GM18951 (cell line): Measurements from ENCODE around the gene SVEP1.
"Not testable (repeated sequence)": the region's sequence is repeated elsewhere in the genome, so short reads cannot be mapped to it uniquely, and the experiment has no call there.

Experiments
- POLR2A ChIP-seq: IDR thresholded peaks from 4 replicates; pipeline ENCODE4 v1.6.1; 2011; ENCODE audit warnings: mild to moderate bottlenecking; ENCODE audit not compliant: insufficient read length, insufficient read depth; ENCODE audit errors: extremely low read depth
- in situ Hi-C: fragments of 300-500 bp; cut with MboI; formaldehyde crosslinking; loops from one replicate; pipeline ENCODE4 v1.12.0; 2022; ENCODE audit warnings: low sequenced_read_pairs, mixed read lengths, inconsistent platforms; ENCODE audit not compliant: unreplicated experiment

Gene SVEP1

DNA sequence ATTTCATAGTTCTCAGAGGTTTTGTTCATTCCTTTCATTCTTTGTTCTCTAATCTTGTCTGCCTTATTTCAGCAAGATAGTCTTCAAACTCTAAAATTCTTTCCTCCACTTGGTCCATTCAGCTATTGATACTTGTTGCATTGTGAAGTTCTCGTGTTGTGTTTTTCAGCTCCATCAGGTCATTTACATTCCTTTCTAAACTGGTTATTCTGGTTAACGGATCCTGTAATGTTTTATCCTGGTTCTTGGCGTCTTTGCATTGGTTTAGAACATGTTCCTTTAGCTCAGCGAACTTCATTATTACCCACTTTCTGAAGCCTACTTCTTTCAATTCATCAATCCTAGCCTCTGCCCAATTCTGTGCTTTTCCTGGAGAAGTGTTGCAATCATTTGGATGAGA, 196.8 kb downstream of the SVEP1 start:
- in situ Hi-C loops = no loop called here
- no peak for TF ChIP-seq POLR2A

DNA sequence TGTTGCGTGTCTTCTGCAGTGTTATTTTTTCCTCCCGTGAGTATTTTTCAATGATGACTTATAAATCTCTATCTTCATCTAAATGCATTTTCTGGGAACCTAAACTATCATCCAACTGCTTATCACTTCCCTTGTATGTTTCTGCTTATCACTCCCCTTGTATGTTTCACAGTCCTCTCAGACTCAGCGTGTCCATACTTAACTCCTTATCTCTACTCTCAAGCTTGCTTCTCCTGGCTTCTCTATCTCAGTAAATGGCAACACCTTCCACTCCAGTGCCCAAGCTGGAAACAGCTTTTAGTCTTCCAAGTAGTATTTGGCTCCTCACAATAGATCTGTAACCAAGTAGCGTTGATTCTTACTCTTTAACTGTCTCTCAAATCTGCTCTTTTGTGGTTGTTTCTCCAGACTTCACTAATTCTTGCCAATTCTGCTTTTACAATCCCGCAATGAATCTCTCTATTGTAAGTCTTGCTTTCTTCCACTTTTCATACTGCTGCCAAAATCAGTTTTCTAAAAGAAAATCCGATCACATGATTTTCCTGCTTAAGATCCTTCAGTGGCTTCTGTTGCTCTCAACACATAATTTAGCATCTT, 208.0 kb downstream of the SVEP1 start:
- in situ Hi-C loops = no loop called here
- TF ChIP-seq POLR2A = no peak

DNA sequence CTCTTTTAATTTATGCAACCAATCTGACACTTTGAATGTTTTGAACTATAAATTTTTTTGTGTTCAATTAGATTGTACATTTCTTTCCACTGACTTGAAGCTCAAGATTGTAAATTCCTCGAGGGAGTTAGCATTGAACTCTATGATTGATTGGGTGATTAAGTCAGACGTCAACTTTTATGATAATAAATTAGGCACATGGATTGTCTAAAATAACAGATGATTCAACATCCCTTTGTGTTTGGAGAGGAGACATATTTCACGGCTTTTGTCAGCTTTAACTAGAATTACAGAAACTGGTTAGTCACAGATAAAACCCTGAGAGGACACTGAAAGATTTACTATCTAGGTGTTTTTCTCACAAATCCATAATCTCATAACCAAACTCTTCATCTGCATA, 209.2 kb downstream of the SVEP1 start:
- in situ Hi-C loops = no loop called here

GRCh38 chr9:110364451-110364850, 215.1 kb downstream of the SVEP1 start:
- no peak for TF ChIP-seq POLR2A
- in situ Hi-C loops = no loop called here

More for the DNA sequence above, 209.2 kb downstream of the SVEP1 start:
- no peak for TF ChIP-seq POLR2A

DNA sequence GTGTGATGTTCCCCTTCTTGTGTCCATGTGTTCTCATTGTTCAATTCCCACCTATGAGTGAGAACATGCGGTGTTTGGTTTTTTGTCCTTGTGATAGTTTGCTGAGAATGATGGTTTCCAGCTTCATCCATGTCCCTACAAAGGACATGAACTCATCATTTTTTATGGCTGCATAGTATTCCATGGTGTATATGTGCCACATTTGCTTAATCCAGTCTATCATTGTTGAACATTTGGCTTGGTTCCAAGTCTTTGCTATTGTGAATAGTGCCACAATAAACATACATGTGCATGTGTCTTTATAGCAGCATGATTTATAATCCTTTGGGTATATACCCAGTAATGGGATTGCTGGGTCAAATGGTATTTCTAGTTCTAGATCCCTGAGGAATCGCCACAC, 220.5 kb downstream of the SVEP1 start:
- in situ Hi-C loops = not testable (repeated sequence)

DNA sequence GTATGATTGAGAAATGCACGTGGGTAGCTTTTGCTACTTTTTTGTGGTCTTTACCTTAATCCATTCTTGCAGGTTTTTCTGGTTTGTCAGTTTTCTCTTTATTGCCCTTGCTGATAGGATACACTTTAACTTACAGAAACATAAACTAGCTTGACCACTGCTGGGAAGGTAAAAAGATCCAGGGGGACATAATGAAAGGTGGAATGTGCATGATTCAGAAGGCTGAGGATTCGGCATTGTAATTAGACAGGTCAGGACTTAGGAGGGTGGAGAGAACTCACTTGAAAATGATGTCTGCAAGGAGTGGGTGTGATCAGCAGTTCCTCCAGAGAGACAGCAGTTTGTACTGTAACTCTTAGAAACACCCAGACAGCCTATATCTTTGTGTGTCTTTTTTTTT, 222.0 kb downstream of the SVEP1 start:
- in situ Hi-C loops = no loop called here
- no peak for TF ChIP-seq POLR2A

DNA sequence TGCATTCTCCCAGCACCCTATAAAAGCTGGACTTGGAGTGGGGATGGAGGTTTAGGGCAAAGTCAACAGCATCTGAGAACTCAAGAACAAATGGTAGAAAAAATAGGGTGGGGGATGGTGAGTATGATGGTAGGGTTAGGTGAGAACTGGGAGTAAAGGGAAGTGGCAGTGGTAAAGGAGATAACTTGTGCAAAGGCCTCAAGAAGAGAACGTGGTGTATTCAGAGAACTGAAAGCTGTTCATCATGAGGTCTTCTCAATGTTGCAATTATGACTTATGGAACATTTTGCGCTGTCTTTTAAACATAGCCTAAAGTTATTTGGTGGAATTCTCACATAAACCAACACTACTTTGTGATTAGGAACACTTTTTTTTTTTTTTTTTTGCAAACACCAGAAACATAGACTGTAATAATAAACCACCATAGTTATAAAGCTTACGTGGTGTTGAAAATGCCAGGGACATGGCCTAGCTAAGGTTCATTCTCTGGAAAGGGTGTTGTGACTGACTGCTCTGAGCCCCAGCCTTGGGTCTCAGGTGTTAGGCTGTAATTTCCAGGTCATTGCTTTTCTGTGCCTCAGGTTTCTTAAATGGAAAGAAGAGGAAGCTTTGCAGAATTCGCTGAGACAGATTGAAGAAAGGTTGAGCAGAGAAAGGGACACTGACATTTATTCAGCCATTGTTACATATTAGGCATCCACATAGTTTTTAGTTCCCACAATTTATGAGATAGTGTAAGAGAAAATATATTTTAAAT, 222.7 kb downstream of the SVEP1 start:
- TF ChIP-seq POLR2A = no peak
- in situ Hi-C loops = no loop called here

- in situ Hi-C loops = no loop called here
- no peak for TF ChIP-seq POLR2A
These were observed 223.6 kb downstream of the SVEP1 start for GRCh38 chr9:110355911-110356310.

DNA sequence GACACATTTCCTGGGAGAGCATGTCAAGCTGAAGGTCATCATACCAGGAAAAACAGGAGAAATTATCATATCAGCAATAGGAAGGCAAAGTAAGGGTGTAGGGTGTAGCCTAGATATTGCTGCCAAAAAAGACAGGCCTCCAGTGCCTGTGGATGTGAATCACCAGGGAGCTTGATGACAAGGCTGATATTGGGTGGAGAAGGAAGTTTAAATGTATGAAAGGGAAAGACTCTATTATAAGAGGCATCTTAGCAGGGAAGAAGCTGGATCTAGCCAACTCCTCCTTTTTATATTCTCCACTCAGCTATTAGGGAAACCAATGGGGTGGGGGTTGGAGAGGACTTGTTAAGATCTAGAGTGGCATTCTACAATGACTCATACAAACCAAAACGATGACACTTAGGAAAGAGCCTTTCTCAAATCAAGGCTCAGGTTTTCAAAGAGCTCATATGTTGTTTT, 228.5 kb downstream of the SVEP1 start:
- no peak for TF ChIP-seq POLR2A
- in situ Hi-C loops = no loop called here

GRCh38 chr9:110346325-110346724, 233.2 kb downstream of the SVEP1 start:
- in situ Hi-C loops = no loop called here
- TF ChIP-seq POLR2A = no peak

GRCh38 chr9:110344821-110345220, 234.7 kb downstream of the SVEP1 start:
- in situ Hi-C loops = no loop called here
- no peak for TF ChIP-seq POLR2A

DNA sequence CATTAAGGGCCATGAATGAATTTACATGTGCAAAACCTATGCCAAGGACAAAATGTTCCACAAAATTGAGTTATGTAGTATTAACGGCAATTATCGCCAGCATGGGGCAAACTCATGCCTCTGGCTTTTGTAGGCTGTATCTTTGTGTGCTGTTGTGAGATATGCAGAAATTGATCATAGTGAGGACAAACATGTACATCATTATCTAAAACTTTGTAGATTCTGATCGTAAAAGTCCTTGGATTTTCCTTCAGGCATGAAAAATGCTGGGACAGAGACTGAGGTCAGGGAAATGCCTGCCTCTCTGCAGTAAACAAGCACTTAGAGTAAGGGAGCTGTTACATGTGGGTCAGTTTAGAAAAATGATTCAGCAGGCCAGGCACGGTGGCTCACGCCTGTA, 236.0 kb downstream of the SVEP1 start:
- in situ Hi-C loops = no loop called here
- no peak for TF ChIP-seq POLR2A

DNA sequence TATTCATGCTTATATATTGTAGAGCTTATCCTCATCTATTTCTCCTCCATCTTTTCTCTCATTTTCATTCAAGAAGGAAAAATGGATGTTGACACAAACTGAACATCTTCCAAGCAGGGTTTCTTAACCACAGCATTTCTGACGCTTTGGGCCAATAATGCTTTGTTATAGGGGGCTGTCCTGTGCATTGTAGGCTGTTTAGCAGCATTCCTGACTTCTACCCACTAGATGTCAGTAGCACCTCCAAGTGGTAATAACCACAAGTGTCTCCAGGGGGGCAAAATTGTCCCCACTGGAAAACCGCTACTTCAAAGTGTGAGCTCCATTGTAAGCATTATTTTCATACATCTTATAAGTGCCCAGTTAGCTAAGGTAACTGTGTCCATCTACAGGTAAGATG, 239.2 kb downstream of the SVEP1 start:
- in situ Hi-C loops = no loop called here
- TF ChIP-seq POLR2A = no peak

DNA sequence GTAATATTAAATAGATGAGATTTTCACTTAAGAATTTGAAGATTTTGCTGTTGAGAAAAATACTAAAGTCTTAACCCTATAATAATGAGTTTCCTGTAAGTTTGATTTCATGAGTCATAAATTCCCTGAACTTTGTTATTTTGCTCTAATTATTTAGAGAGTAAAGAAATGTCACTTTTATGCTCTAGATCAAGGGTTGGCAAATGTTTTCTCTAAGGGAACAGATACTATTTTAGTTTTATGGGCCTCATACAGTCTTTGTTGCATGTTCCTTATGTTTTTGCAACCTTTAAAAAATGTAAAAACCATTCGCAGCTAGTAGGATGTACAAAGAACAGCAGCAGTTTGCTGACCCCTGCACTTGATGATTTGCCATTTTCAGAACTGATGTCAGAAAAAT, 241.4 kb downstream of the SVEP1 start:
- in situ Hi-C loops = no loop called here
- TF ChIP-seq POLR2A = no peak
